Astrocyte (in vitro differentiated cells and primary cell): ENCODE data around the gene ARHGAP28. TPM values are rescaled to one million over a fixed set of nuclear protein-coding genes. Genes with fewer than 3 reads are reported as not detected.

Source experiments
- DNase-seq: peaks from one replicate; pipeline ENCODE4 v3.0.0-alpha.2; 2010; ENCODE audit warnings: low read depth
- FAIRE-seq: peaks from 2 replicates; lab custom pipeline; 2011; peaks lifted over from hg19 to GRCh38; lab: Jason Lieb, UNC
- H2AFZ ChIP-seq: 2 replicates; pipeline ENCODE4 v1.6.0; 2012; ENCODE audit warnings: low read depth, low read length, inconsistent platforms
- H3K27ac ChIP-seq: 2 replicates; pipeline ENCODE4 v1.5.1; 2011; ENCODE audit warnings: low read depth, low read length, inconsistent platforms
- H3K27me3 ChIP-seq: 2 replicates; pipeline ENCODE4 v1.6.0; 2011; ENCODE audit warnings: low read length, inconsistent platforms; ENCODE audit not compliant: insufficient read depth
- H3K36me3 ChIP-seq: 2 replicates; pipeline ENCODE4 v1.5.1; 2011; ENCODE audit warnings: low read length, inconsistent platforms; ENCODE audit not compliant: insufficient read depth
- H3K4me1 ChIP-seq: 2 replicates; pipeline ENCODE4 v1.5.1; 2011; ENCODE audit warnings: low read length, inconsistent platforms; ENCODE audit not compliant: insufficient read depth
- H3K4me2 ChIP-seq: 2 replicates; pipeline ENCODE4 v1.6.0; 2012; ENCODE audit warnings: low read length, inconsistent platforms
- H3K4me3 ChIP-seq: 2 replicates; pipeline ENCODE4 v1.5.1; 2011; ENCODE audit warnings: low read depth, mild to moderate bottlenecking, low read length, inconsistent platforms; ENCODE audit not compliant: insufficient read depth
- H3K79me2 ChIP-seq: 2 replicates; pipeline ENCODE4 v1.6.0; 2012; ENCODE audit warnings: mild to moderate bottlenecking, low read length, inconsistent platforms; ENCODE audit not compliant: insufficient read depth
- H3K9ac ChIP-seq: 2 replicates; pipeline ENCODE4 v1.6.0; 2012; ENCODE audit warnings: mild to moderate bottlenecking, low read length, inconsistent platforms
- H3K9me3 ChIP-seq: 2 replicates; pipeline ENCODE4 v1.5.1; 2012; ENCODE audit warnings: low read depth, mild to moderate bottlenecking, low read length, inconsistent platforms; ENCODE audit not compliant: insufficient read depth
- H4K20me1 ChIP-seq: 2 replicates; pipeline ENCODE4 v1.6.0; 2012; ENCODE audit warnings: low read length, inconsistent platforms; ENCODE audit not compliant: insufficient read depth
- H3K27ac Mint-ChIP-seq: one replicate; pipeline ENCODE4 v1.8.0; 2021; ENCODE audit warnings: mild to moderate bottlenecking, mixed read lengths; ENCODE audit not compliant: unreplicated experiment
- H3K27me3 Mint-ChIP-seq: one replicate; pipeline ENCODE4 v1.8.0; 2021; ENCODE audit warnings: low read depth, mixed read lengths; ENCODE audit not compliant: unreplicated experiment
- H3K36me3 Mint-ChIP-seq: one replicate; pipeline ENCODE4 v1.8.0; 2021; ENCODE audit warnings: low read depth, mixed read lengths; ENCODE audit not compliant: unreplicated experiment
- H3K4me1 Mint-ChIP-seq: one replicate; pipeline ENCODE4 v1.8.0; 2021; ENCODE audit warnings: low read depth, mixed read lengths; ENCODE audit not compliant: unreplicated experiment
- H3K4me3 Mint-ChIP-seq: one replicate; pipeline ENCODE4 v1.8.0; 2021; ENCODE audit warnings: mild to moderate bottlenecking, moderate library complexity, mixed read lengths; ENCODE audit not compliant: unreplicated experiment
- H3K9me3 Mint-ChIP-seq: one replicate; pipeline ENCODE4 v1.8.0; 2021; ENCODE audit warnings: mild to moderate bottlenecking, mixed read lengths; ENCODE audit not compliant: unreplicated experiment
- CTCF ChIP-seq: IDR thresholded peaks from 2 replicates; pipeline ENCODE4 v1.5.1; 2011; ENCODE audit warnings: low read depth, mild to moderate bottlenecking, inconsistent platforms, low read length, moderate library complexity; ENCODE audit not compliant: insufficient read depth
- EZH2 ChIP-seq: IDR thresholded peaks from 2 replicates; pipeline ENCODE4 v1.6.1; 2012; ENCODE audit warnings: mild to moderate bottlenecking, low read length, inconsistent platforms; ENCODE audit not compliant: insufficient read depth
- total RNA-seq: library from RNA; stranded (reverse); gene quantifications from 2 replicates; pipeline ENCODE4 v1.2.1, GENCODE V29; 2021

Gene ARHGAP28
- total RNA-seq, 1 donor from 2014 or later = 15.5 TPM

GRCh38 chr18:6886797-6887330 is 157.3 kb downstream of the ARHGAP28 start:
- Histone ChIP-seq H3K9ac (no peak overlapping the region), H3K27ac (no peak overlapping the region), H3K4me3 (no peak overlapping the region), H2AFZ (no peak overlapping the region), H3K27me3 (no peaks in the 10 kb centered on the region), H3K4me1 (no peaks in the 10 kb centered on the region), H3K9me3 (no peaks in the 10 kb centered on the region), H4K20me1 (no peaks in the 10 kb centered on the region), H3K79me2 (no peaks in the 10 kb centered on the region), H3K36me3 (no peaks in the 10 kb centered on the region), H3K4me2 (no peak overlapping the region)
- FAIRE-seq (no peak), DNase-seq (no peak)
- Mint-ChIP-seq H3K27ac (no peak overlapping the region), H3K27me3 (no peaks in the 10 kb centered on the region), H3K4me1 (no peaks in the 10 kb centered on the region), H3K36me3 (peaks cover 21% of the 10 kb centered on the region), H3K4me3 (no peak overlapping the region), H3K9me3 (no peaks in the 10 kb centered on the region)
- no peak for TF ChIP-seq EZH2
- TF ChIP-seq CTCF = no peak

- no peak for FAIRE-seq
- Histone ChIP-seq H3K9me3 (no peaks in the 10 kb centered on the region), H3K27me3 (no peaks in the 10 kb centered on the region), H3K4me2 (no peak overlapping the region), H3K9ac (no peak overlapping the region), H3K27ac (no peak overlapping the region), H3K4me1 (no peaks in the 10 kb centered on the region), H3K4me3 (no peak overlapping the region), H4K20me1 (no peaks in the 10 kb centered on the region), H3K36me3 (no peaks in the 10 kb centered on the region), H2AFZ (no peak overlapping the region), H3K79me2 (no peaks in the 10 kb centered on the region)
- H3K36me3 Mint-ChIP-seq = peaks cover 14% of the 10 kb centered on the region
- no peaks in the 10 kb centered on the region for H3K27me3 Mint-ChIP-seq
- no peaks in the 10 kb centered on the region for H3K9me3 Mint-ChIP-seq
- DNase-seq = no peak
- H3K4me1 Mint-ChIP-seq = no peaks in the 10 kb centered on the region
- H3K4me3 Mint-ChIP-seq = no peak overlapping the region
- no peak for TF ChIP-seq CTCF
- no peak for TF ChIP-seq EZH2
- no peak overlapping the region for H3K27ac Mint-ChIP-seq
These were observed 162.3 kb downstream of the ARHGAP28 start for GRCh38 chr18:6891788-6892187.

- no peaks in the 10 kb centered on the region for H3K4me1 ChIP-seq
- no peak overlapping the region for H3K9ac ChIP-seq
- no peak for DNase-seq
- H4K20me1 ChIP-seq = no peaks in the 10 kb centered on the region
- no peak for TF ChIP-seq EZH2
- TF ChIP-seq CTCF = no peak
- no peaks in the 10 kb centered on the region for H3K36me3 ChIP-seq
- no peaks in the 10 kb centered on the region for H3K4me1 Mint-ChIP-seq
- H2AFZ ChIP-seq = no peak overlapping the region
- no peak overlapping the region for H3K27ac Mint-ChIP-seq
- no peaks in the 10 kb centered on the region for H3K9me3 ChIP-seq
- H3K4me2 ChIP-seq = no peak overlapping the region
- H3K36me3 Mint-ChIP-seq = peaks cover 19% of the 10 kb centered on the region
- peaks cover 15% of the 10 kb centered on the region for H3K9me3 Mint-ChIP-seq
- H3K79me2 ChIP-seq = no peaks in the 10 kb centered on the region
- H3K27me3 ChIP-seq = no peaks in the 10 kb centered on the region
- no peaks in the 10 kb centered on the region for H3K27me3 Mint-ChIP-seq
- no peak overlapping the region for H3K4me3 Mint-ChIP-seq
- no peak overlapping the region for H3K4me3 ChIP-seq
- no peak overlapping the region for H3K27ac ChIP-seq
- FAIRE-seq = no peak
These were observed 171.9 kb downstream of the ARHGAP28 start for GRCh38 chr18:6901286-6901926.
